KMS-11 (cell line): ENCODE data around the gene GTF2E1.
"Not testable (repeated sequence)": the region's sequence is repeated elsewhere in the genome, so short reads cannot be mapped to it uniquely, and the experiment has no call there.

ENCODE experiments used
- H2AFZ ChIP-seq: fragments of 200-600 bp; sonication (generic); 2 replicates; pipeline ENCODE4 v1.6.1; 2016; ENCODE audit warnings: antibody characterized with exemption, mixed run types, low read depth
- H3K27ac ChIP-seq: fragments of 200-600 bp; sonication (generic); 2 replicates; pipeline ENCODE4 v1.6.1; 2016; ENCODE audit warnings: mild to moderate bottlenecking, mixed run types
- H3K27me3 ChIP-seq: fragments of 200-600 bp; sonication (generic); 2 replicates; pipeline ENCODE4 v1.6.1; 2017; ENCODE audit warnings: mild to moderate bottlenecking, low read depth, mixed run types, moderate library complexity; ENCODE audit not compliant: insufficient read depth
- H3K36me3 ChIP-seq: fragments of 200-600 bp; sonication (generic); 2 replicates; pipeline ENCODE4 v1.6.1; 2017; ENCODE audit warnings: mild to moderate bottlenecking, mixed run types; ENCODE audit not compliant: insufficient read depth
- H3K4me1 ChIP-seq: fragments of 200-600 bp; sonication (generic); 2 replicates; pipeline ENCODE4 v1.6.1; 2016; ENCODE audit warnings: mild to moderate bottlenecking, low read depth, mixed run types; ENCODE audit not compliant: poor library complexity, severe bottlenecking
- H3K4me2 ChIP-seq: fragments of 200-600 bp; sonication (generic); 2 replicates; pipeline ENCODE4 v1.7.0; 2016; ENCODE audit warnings: mild to moderate bottlenecking, mixed run types
- H3K4me3 ChIP-seq: fragments of 200-600 bp; sonication (generic); IDR thresholded peaks from 2 replicates; pipeline ENCODE4 v1.6.1; 2017; ENCODE audit warnings: low read depth, low read length, mixed read lengths; ENCODE audit not compliant: insufficient read depth
- H3K79me2 ChIP-seq: fragments of 200-600 bp; sonication (generic); 2 replicates; pipeline ENCODE4 v1.6.1; 2016; ENCODE audit warnings: low read depth, mixed run types; ENCODE audit not compliant: insufficient read depth
- H3K9ac ChIP-seq: fragments of 200-600 bp; sonication (generic); 2 replicates; pipeline ENCODE4 v1.6.1; 2016; ENCODE audit warnings: mild to moderate bottlenecking, mixed run types
- H4K20me1 ChIP-seq: fragments of 200-600 bp; sonication (generic); 2 replicates; pipeline ENCODE4 v1.6.1; 2016; ENCODE audit warnings: mild to moderate bottlenecking, mixed run types; ENCODE audit not compliant: insufficient read depth
- TF ChIP-seq, protein P1 (sequence below): fragments of 200-600 bp; sonication (generic); conservative IDR thresholded peaks from 2 replicates; pipeline ENCODE4 v1.6.1; 2017; ENCODE audit warnings: low read depth, mild to moderate bottlenecking, antibody characterized with exemption, low read length, moderate library complexity, mixed read lengths

GTF2E1 gene

DNA sequence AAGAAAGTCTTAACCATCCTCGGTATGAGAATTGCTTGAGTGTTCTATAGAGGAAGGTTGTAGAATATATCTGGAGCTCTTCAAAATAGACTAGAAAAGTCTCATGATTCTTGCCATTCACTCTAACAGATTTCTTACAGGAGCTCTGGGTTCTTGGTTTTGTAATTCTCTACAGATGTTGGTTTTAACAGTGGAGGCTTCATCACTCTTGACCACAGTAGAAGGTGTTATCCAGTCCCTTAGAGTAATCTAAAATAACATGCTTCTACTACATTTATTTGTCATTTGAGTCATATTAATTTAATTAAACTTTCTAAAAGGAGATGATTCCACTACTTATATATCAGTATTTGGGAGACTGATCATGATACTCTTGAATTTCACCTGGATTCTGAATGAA, 9.7 kb downstream of the GTF2E1 start:
- Histone ChIP-seq H3K79me2 (peaks cover 3% of the 10 kb centered on the region; the same call in 1 of the 2 replicates), H3K9ac (no peak overlapping the region), H3K4me1 (no peaks in the 10 kb centered on the region), H3K4me2 (no peak overlapping the region), H3K4me3 (no peak overlapping the region), H3K27me3 (no peaks in the 10 kb centered on the region), H3K27ac (no peak overlapping the region), H2AFZ (no peak overlapping the region), H3K36me3 (no peaks in the 10 kb centered on the region; the same call in 1 of the 2 replicates), H4K20me1 (no peaks in the 10 kb centered on the region)
- TF ChIP-seq, protein P1, sequence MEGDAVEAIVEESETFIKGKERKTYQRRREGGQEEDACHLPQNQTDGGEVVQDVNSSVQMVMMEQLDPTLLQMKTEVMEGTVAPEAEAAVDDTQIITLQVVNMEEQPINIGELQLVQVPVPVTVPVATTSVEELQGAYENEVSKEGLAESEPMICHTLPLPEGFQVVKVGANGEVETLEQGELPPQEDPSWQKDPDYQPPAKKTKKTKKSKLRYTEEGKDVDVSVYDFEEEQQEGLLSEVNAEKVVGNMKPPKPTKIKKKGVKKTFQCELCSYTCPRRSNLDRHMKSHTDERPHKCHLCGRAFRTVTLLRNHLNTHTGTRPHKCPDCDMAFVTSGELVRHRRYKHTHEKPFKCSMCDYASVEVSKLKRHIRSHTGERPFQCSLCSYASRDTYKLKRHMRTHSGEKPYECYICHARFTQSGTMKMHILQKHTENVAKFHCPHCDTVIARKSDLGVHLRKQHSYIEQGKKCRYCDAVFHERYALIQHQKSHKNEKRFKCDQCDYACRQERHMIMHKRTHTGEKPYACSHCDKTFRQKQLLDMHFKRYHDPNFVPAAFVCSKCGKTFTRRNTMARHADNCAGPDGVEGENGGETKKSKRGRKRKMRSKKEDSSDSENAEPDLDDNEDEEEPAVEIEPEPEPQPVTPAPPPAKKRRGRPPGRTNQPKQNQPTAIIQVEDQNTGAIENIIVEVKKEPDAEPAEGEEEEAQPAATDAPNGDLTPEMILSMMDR: no peak

- Histone ChIP-seq H3K27me3 (no peaks in the 10 kb centered on the region), H3K4me1 (no peaks in the 10 kb centered on the region), H3K27ac (no peak overlapping the region), H3K36me3 (no peaks in the 10 kb centered on the region; the same call in 1 of the 2 replicates), H2AFZ (no peak overlapping the region), H4K20me1 (no peaks in the 10 kb centered on the region), H3K4me3 (no peak overlapping the region), H3K4me2 (no peak overlapping the region), H3K79me2 (no peaks in the 10 kb centered on the region; the same call in 1 of the 2 replicates), H3K9ac (no peak overlapping the region)
- TF ChIP-seq, protein P1: no peak
Observed at GRCh38 chr3:120752865-120753264, 10.3 kb downstream of the GTF2E1 start.

GRCh38 chr3:120753810-120754209, 11.3 kb downstream of the GTF2E1 start:
- Histone ChIP-seq H3K9ac (no peak overlapping the region), H2AFZ (no peak overlapping the region), H3K4me1 (no peaks in the 10 kb centered on the region), H3K27me3 (no peaks in the 10 kb centered on the region), H3K36me3 (no peaks in the 10 kb centered on the region; the same call in 1 of the 2 replicates), H3K4me2 (no peak overlapping the region), H4K20me1 (no peaks in the 10 kb centered on the region), H3K27ac (no peak overlapping the region), H3K79me2 (no peaks in the 10 kb centered on the region; the same call in 1 of the 2 replicates), H3K4me3 (no peak overlapping the region)
- TF ChIP-seq, protein P1: no peak

DNA sequence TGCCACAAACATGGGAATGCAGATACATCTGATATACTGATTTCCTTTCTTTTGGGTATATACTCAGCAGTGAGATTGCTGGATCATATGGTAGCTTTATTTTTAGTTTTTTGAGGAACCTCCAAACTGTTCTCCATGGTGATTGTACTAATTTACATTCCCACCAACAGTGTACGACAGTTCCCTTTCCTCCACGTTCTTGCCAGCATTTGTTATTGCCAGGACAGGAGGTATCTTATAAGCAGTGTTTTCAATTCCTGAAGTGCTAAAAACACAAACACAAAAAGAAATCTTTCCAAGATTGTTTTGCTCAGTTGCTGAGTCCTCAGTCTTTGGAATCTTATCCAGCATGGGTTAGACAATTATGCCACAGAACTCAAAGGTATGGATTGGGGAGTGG, 13.5 kb downstream of the GTF2E1 start:
- Histone ChIP-seq H3K36me3 (no peaks in the 10 kb centered on the region; the same call in 1 of the 2 replicates), H3K4me2 (no peak overlapping the region), H3K4me1 (no peaks in the 10 kb centered on the region), H3K4me3 (no peak overlapping the region), H3K9ac (no peak overlapping the region), H3K27me3 (no peaks in the 10 kb centered on the region), H2AFZ (no peak overlapping the region), H3K27ac (no peak overlapping the region), H4K20me1 (no peaks in the 10 kb centered on the region), H3K79me2 (no peaks in the 10 kb centered on the region; the same call in 1 of the 2 replicates)
- TF ChIP-seq, protein P1: no peak

DNA sequence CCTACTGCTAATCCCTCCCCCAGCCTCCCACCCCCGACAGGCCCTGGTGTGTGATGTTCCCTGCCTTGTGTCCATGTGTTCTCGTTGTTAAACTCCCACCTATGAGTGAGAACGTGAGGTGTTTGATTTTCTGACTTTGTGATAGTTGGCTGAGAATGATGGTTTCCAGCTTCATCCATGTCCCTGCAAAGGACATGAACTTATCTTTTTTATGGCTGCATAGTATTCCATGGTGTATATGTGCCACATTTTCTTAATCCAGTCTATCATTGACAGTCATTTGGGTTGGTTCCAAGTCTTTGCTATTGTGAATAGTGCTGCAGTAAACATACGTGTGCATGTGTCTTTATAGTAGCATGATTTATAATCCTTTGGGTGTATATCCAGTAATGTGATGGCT, 16.0 kb downstream of the GTF2E1 start:
- H3K4me1 ChIP-seq, H3K4me2 ChIP-seq, H2AFZ ChIP-seq, H3K27ac ChIP-seq, H3K9ac ChIP-seq, H3K79me2 ChIP-seq, H3K4me3 ChIP-seq, H3K36me3 ChIP-seq, H3K27me3 ChIP-seq, H4K20me1 ChIP-seq: not testable (repeated sequence)
